ENCODE data around the gene INF2. TPM values are rescaled to one million over a fixed set of nuclear protein-coding genes. Genes with fewer than 3 reads are reported as not detected.

INF2 gene
- total RNA-seq, 1 experiment from 2014 or later = 70.9 TPM

DNA sequence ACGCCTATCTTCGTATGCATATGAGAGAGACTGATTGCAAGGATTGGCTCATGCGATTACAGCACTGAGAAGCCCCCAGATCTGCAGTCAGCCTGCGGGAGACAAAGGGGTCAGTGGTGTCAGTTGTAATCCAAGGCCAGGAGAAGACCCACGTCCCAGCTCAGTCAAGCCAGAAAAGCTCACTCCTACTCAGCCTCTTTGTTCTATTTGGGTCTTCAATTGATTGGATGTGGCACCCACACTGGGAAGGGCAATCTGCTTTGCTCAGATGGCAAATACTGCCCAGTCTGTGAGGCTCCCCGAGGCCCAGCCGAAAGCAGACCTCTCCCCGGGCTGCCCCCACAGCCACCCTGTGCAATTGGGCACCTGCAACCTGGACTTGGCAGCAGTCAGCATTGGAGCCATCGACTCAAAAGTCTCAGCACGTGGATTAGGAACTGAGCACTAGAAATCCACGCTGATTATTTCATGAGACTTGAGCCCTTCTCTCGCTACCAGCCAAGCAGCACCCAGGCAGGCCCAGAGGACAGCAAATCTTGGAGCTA, 45.3 kb upstream of the INF2 start:
- intact Hi-C loops (cut with micrococcal nuclease; ENCODE audit: unreplicated experiment) = loop anchor here (5.0 kb wide), 2 partner anchors 507 to 552 kb away; partner anchors contain the start of gene KIF26A
- CTCF ChIA-PET = interaction anchor here (0.6 kb wide), 1 partner anchor 19 kb away, joined by 4 read pairs; no protein-coding TSS in a partner anchor

DNA sequence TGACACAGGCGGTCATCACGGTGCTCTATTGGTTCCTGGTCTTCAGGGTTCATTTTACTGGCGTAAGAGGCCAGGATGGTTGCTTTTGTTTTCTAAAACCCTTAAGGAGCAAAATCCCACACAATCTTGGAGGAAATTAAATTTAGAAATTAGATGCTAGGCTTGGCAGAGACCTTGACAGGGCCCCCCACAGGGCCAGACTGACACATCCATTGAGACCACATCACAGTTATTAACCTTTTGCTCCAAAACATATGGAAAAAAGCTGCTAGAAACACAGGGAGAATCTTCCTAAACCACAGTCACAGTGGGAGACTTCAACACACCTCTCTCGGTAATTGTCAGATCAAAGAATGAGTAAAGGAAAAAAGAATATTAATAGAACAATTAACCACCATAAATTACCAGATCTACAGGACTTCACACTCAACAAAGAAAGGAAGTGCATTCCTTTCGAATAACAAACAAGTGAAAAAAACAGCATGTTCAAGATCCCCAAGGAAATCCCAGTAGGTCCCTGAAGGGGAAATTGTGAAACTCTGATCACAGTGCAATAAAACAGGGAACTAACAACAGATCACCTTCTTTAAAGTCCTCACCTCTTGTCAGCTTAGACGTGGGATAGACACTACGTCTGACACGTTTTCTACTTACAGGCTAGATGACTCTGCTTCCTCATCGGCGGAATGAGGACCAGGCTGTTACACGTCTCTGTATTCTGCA, 44.6 kb upstream of the INF2 start:
- intact Hi-C loops (cut with micrococcal nuclease; ENCODE audit: unreplicated experiment) = loop anchor here (5.0 kb wide), 2 partner anchors 508 to 553 kb away; partner anchors contain the start of gene KIF26A
- Histone ChIP-seq H3K27me3 (replicated peaks; ENCODE audit: insufficient read depth, low read depth, low read length, poor library complexity) (no peaks in the 10 kb centered on the region), H3K36me3 (ENCODE audit: insufficient read depth, low read length, poor library complexity, severe bottlenecking) (no peaks in the 10 kb centered on the region), H3K9me3 (ENCODE audit: low read depth, low read length, poor library complexity, severe bottlenecking) (no peaks in the 10 kb centered on the region), H3K4me3 (ENCODE audit: low read depth, low read length, poor library complexity, severe bottlenecking) (no peak overlapping the region), H3K27ac (ENCODE audit: low read depth, low read length, poor library complexity, severe bottlenecking) (no peak overlapping the region), H3K4me1 (ENCODE audit: insufficient read depth, low read length, poor library complexity, severe bottlenecking) (peaks cover 6% of the 10 kb centered on the region)
- CTCF ChIA-PET = no interaction called here
- BruUV-seq (replicated peaks) = no TSS peak
- no peak for TF ChIP-seq EZH2 (IDR thresholded peaks at IDR 0.05; ENCODE audit: borderline replicate concordance, low read depth, low read length, poor library complexity, severe bottlenecking)
- no peak for TF ChIP-seq CTCF (conservative IDR thresholded peaks at IDR 0.05; ENCODE audit: low read depth, low read length)
- DNase-seq (ENCODE audit: low spot score) = peak; percentile 42
- POLR2A ChIA-PET (ENCODE audit: low non-redundant PET) = no interaction called here

More for the DNA sequence above, 45.3 kb upstream of the INF2 start:
- H3K4me1 ChIP-seq (ENCODE audit: insufficient read depth, low read length, poor library complexity, severe bottlenecking) = peaks cover 11% of the 10 kb centered on the region
- H3K9me3 ChIP-seq (ENCODE audit: low read depth, low read length, poor library complexity, severe bottlenecking) = no peaks in the 10 kb centered on the region
- H3K36me3 ChIP-seq (ENCODE audit: insufficient read depth, low read length, poor library complexity, severe bottlenecking) = no peaks in the 10 kb centered on the region
- no peak overlapping the region for H3K4me3 ChIP-seq (ENCODE audit: low read depth, low read length, poor library complexity, severe bottlenecking)
- BruUV-seq (replicated peaks) = no TSS peak
- TF ChIP-seq EZH2 (IDR thresholded peaks at IDR 0.05; ENCODE audit: borderline replicate concordance, low read depth, low read length, poor library complexity, severe bottlenecking) = no peak
- TF ChIP-seq CTCF (conservative IDR thresholded peaks at IDR 0.05; ENCODE audit: low read depth, low read length) = no peak
- H3K27ac ChIP-seq (ENCODE audit: low read depth, low read length, poor library complexity, severe bottlenecking) = no peak overlapping the region
- POLR2A ChIA-PET (ENCODE audit: low non-redundant PET) = no interaction called here
- H3K27me3 ChIP-seq (replicated peaks; ENCODE audit: insufficient read depth, low read depth, low read length, poor library complexity) = no peaks in the 10 kb centered on the region
- DNase-seq (ENCODE audit: low spot score) = no peak

DNA sequence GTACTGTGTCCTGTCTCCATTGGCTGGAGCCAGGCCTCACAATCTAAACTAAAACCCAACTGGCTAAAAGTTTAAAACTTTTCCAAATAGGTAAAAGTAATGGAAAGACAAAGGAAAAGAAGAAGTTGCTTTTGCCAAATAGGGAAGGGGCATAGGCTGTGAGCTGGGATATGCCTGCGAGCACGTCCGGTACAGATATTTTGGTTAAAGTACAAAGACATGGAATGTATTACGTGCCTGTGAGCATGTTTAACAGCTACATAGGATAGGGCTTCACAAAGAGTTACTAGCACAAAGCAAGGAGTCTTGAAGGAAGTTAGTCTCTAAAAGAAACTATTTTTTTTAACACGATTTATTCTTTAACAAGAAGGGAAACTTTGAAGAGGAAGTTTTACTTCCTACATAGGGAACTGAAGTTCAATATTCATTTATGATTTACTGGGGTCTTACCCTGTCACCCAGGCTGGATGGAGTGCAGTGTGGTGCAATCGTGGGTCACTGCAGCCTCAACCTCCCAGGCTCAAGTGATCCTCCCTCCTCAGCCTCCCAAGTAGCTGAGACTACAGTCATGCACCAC, 41.9 kb upstream of the INF2 start:
- H3K27ac ChIP-seq (ENCODE audit: low read depth, low read length, poor library complexity, severe bottlenecking) = no peak overlapping the region
- no peaks in the 10 kb centered on the region for H3K36me3 ChIP-seq (ENCODE audit: insufficient read depth, low read length, poor library complexity, severe bottlenecking)
- H3K4me3 ChIP-seq (ENCODE audit: low read depth, low read length, poor library complexity, severe bottlenecking) = no peak overlapping the region
- ChIA-PET CTCF (interaction anchor here (0.6 kb wide), 1 partner anchor 55 kb away, joined by 12 read pairs; no protein-coding TSS in a partner anchor), POLR2A (ENCODE audit: low non-redundant PET) (no interaction called here)
- TF ChIP-seq CTCF (conservative IDR thresholded peaks at IDR 0.05; ENCODE audit: low read depth, low read length) = no peak
- no peak for TF ChIP-seq EZH2 (IDR thresholded peaks at IDR 0.05; ENCODE audit: borderline replicate concordance, low read depth, low read length, poor library complexity, severe bottlenecking)
- BruUV-seq (replicated peaks) = no TSS peak
- no peak for DNase-seq (ENCODE audit: low spot score)
- H3K27me3 ChIP-seq (replicated peaks; ENCODE audit: insufficient read depth, low read depth, low read length, poor library complexity) = no peaks in the 10 kb centered on the region
- no peaks in the 10 kb centered on the region for H3K9me3 ChIP-seq (ENCODE audit: low read depth, low read length, poor library complexity, severe bottlenecking)
- H3K4me1 ChIP-seq (ENCODE audit: insufficient read depth, low read length, poor library complexity, severe bottlenecking) = peaks cover 5% of the 10 kb centered on the region
- intact Hi-C loops (cut with micrococcal nuclease; ENCODE audit: unreplicated experiment) = no loop called here
